Vagina (tissue), 2 donors: Measurements from ENCODE around the gene SLC2A6.

ENCODE experiments used
- POLR2A ChIP-seq, 2 donors: fragments of 450-650 bp; IDR thresholded peaks; one replicate each; pipeline ENCODE4 v1.6.1; 2017; ENCODE audit warnings: antibody characterized with exemption in 2 of 2, mild to moderate bottlenecking in 2 of 2, moderate library complexity in 2 of 2
- POLR2AphosphoS5 ChIP-seq, 2 donors: sonication (generic); formaldehyde crosslinking; IDR thresholded peaks; one replicate each; pipeline ENCODE4 v1.9.0; 2017; ENCODE audit warnings: antibody characterized with exemption in 2 of 2, mild to moderate bottlenecking in 2 of 2, low read depth in 1 of 2; ENCODE audit not compliant: insufficient read depth in 1 of 2

DNA sequence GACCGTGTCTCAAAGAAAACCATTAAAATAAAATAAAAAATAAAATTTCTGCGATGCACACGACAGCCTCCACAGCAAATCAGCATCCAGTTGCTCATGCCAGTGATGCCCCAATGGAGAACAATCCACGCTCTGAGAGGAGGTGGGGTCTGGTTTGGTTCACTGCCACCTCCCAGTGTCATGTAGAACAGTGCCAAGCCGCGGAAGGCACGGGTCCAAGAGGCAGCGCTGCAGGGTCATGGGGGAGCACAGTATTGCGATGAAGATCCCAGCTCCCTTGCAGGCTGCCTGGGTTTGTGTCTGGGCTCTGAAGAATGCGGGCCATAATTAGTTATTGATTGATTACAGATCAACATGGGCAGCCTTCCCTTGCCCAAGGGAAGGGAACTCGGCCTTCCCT lies 25.2 kb downstream of the SLC2A6 start:
- TF ChIP-seq POLR2A (IDR thresholded peaks at IDR 0.05): no peak
- no peak for TF ChIP-seq POLR2AphosphoS5 (IDR thresholded peaks at IDR 0.05; ENCODE audit: insufficient read depth in 1 of 2, low read depth in 1 of 2)
